GM19372 (cell line): ENCODE data around the gene AARS2.
"Not testable (repeated sequence)": the region's sequence is repeated elsewhere in the genome, so short reads cannot be mapped to it uniquely, and the experiment has no call there.

Experiments
- ATAC-seq: cut with Tn5 transposase; IDR thresholded peaks from one replicate; pipeline ENCODE4 v1.9.1; 2021; ENCODE audit warnings: mild to moderate bottlenecking, low read depth, moderate library complexity; ENCODE audit not compliant: unreplicated experiment

The AARS2 gene

DNA sequence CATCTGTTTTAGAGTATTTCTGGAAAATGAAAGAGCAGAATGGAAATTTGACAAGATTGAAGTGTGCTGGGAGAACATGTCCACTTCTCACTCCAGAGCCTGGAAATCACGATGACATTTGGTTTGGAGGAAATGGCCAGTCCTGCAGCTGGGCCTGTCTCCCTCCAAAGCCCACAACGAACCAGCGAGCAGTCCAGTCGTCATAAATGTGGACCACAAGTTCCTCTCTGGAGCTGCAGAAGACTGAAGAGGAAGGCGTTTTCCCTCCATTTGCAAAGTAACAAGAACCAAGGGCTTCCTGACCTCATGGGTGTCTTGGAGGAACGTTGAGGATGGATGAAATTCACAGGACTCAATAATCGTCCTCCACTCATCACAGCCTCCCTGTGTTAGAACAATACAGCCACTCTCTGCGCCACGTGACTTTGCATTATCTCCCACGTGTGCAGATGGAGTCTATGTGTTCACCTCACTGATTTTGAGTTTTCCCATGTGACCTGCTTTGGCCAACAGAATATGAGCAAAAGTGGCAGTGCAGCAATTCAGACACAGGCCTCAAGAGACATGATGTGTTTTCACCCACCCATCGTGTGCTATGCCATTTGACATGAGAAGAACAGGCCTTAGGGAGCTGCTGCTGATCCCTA lies 20.2 kb upstream of the AARS2 start:
- no peak for ATAC-seq

DNA sequence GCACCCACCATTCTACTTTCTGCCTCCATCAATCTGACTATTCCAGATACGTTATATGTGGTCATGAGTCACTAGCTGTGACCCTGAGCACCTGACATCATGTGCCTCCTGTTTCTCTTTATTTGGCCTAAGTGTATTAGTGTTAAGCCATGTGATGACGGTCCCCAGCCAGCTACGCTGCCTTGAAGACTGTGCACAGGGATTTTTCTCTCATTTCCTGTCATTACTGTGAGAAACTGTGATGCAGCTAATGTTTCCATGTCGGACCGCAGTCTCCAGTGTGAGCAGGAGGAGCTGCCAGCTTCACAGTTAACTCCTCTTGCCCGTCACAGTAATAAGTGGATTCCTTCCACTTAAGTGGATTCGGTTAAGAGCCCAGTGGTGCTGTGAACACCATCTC lies 19.4 kb upstream of the AARS2 start:
- no peak for ATAC-seq

DNA sequence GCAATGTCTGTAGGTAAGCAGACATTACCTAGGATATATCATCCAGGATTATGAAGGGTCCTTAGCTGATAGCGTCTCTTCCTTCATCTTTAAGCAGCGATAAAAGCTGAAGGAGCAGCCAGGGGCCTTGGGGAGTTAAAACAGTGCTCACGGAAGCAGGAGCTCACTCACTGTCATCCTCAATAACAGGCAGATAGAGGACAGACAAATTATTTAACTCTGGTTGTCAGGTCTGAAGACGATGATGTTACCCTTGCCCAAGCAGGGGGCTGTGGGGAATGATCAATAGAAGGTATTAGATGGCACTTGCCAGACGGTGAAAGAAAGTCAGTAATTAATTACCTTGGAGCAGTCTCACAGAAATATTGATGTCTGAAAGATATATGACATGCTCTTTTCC lies 16.7 kb upstream of the AARS2 start:
- ATAC-seq: no peak

DNA sequence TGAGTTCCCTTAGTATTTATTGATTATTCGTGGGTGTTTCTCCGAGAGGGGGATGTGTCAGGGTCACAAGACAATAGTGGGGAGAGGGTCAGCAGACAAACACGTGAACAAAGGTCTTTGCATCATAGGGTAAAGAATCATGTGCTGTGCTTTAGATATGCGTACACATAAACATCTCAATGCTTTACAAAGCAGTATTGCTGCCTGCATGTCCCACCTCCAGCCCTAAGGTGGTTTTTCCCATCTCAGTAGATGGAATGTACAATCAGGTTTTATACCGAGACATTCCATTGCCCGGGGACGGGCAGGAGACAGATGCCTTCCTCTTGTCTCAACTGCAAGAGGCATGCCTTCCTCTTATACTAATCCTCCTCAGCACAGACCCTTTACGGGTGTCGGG lies 15.1 kb upstream of the AARS2 start:
- ATAC-seq: not testable (repeated sequence)

DNA sequence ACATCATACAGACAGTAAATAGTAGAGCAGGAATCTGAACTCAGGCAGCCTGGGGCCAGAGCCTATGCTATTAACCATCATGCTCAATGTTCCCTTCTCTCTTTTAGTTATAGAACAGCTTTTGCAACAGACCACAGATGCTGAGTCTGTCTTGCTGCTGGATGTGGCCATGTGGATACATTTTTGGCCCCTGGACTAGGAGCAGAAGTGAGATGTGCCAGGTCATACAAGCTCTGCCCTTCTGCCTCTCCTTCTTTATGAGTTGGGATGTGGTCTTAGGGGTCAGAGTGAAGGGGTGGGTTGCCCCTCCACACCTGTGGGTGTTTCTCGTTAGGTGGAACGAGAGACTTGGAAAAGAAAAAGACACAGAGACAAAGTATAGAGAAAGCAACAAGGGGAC lies 14.6 kb upstream of the AARS2 start:
- ATAC-seq: no peak

DNA sequence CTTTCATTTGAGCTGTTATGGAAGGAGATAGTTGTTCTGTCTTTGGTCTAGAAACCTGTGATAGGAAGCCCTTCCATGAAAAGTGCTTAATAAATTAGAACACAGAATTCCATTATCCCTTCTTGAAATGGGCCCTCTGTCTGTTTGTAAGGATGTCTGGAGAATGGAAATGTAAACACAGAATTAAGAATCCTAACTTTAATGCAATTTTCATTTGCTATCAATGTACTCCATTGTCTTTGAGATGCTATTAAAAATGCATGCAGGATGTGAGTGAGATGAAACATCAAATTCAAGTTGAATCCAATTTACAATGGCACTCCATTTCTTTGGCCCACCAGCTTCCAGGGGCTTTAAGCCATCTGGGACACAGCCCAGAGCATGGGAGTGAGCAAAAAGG lies 13.9 kb upstream of the AARS2 start:
- ATAC-seq: no peak

DNA sequence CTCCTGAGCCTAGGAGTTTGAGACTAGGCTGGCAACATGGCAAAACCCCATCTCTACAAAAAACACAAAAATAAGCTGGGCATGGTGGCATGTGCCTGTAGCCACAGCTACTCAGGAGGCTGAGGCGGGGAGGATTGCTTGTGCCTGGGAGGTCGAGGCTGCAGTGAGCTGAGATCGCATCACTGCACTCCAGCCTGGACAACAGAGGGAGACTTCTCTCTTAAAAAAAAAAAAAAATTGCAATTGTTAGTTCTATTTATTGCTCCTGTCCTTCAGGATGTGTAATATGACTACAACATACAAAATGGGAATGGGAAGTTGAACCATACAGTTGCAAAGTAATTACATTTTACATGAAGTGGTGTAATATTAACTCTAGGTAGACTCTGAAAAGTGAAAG lies 8.1 kb upstream of the AARS2 start:
- no peak for ATAC-seq

DNA sequence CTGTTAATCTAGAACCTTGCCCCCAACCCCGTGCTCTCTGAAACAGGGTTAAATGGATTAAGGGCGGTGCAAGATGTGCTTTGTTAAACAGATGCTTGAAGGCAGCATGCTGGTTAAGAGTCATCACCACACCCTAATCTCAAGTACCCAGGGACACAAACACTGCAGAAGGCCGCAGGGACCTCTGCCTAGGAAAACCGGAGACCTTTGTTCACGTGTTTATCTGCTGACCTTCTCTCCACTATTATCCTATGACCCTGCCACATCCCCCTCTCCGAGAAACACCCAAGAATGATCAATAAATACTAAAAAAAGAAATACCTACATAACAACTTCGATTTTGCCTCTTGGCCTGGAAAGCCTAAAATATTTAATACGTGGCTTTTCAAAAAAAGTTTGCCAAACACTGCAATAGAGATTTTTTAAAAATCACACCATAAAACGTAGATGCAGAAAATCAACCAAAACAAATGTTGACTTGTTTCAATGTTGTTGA lies 4.0 kb upstream of the AARS2 start:
- ATAC-seq: not testable (repeated sequence)

DNA sequence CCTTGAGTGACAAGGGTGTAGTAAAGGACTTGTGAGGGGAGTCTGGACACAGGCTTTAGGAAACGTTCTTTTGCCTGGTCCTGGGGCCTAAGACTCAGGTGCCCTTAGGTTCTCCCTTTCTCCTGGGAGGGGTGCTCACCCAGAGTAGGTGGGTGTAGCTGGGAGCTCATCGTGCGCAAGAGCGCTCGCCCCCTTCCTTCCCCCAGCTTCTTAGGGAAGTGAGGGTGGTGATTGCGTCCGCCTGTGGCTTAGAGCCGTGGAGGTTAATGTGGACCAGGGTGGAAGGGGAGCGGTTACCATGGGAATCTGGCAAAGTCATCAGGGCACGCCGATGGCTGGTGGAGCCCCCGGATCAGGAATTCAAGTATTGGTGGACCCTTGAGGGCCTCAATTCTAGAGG lies 3.3 kb upstream of the AARS2 start:
- ATAC-seq: no peak

DNA sequence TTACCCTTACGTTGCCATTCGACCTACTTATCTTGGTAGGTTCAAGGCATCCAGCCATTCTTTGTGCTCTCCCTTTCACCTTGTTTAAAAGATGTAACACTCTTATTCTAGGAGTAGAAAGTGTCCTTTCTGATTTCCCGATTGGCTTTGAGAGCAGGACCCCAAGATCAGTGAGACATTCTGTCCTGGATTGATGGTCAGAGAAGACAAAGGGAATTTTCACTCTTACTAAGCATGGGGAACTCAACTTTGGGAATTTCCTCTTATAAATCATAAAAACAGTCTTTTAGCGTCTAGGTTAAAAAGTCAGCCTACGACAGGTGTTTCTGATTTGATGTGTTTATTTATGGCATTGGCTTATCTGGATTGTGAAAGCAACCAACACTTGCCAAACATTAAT lies 2.8 kb upstream of the AARS2 start:
- ATAC-seq: no peak

DNA sequence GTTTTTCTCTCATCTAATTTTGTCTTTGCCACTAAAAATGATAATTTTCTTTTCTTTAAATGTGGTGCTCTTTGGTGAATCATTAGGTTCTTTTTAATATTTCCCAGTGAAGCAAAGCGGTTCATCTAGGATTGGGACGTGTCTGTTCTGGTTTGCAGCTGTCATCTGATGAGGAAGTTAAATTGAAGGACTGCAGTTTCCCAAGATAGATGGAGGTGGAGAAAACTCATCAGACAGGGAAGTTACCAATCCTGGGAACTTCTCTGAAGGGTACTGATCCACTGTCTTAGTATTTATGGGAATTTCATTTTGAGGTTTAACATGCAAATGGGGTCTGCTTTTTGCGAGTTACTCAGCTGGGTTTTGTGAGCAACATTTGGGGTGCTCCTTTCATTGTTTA lies 2.4 kb upstream of the AARS2 start:
- no peak for ATAC-seq

DNA sequence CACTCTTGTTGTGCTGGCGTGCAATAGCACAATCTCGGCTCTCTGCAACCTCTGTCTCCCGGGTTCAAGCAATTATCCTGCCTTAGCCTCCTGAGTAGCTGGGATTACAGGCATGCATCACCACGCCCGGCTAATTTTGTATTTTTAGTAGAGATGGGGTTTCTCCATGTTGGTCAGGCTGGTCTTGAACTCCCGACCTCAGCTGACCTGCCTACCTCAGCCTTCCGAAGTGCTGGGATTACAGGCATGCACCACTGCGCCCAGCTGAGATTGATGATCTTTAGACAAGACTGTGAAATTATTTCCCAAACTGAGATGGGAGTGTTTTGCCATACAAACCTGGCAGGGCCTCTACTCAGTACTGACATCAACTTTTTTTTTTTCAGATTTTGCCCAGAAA lies 1.5 kb upstream of the AARS2 start:
- not testable (repeated sequence) for ATAC-seq

DNA sequence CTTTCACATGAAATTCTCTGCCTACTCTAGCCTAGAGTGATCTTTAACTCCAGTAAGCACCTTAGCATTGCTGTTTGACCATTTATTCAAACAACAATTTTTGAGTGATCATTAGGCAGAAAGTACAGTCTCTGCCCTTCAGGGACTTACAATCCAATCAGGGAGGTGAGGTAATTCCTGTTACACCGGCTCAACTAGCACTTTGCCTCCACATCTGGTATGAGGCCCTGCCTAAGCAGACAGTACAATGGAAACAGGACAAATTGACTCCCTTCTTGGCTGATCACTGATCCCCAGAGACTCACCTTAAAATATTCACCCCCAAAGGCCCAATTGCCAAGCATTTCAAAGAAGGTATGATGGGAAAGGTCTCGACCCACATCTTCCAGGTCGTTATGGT lies 1.4 kb downstream of the AARS2 start:
- no peak for ATAC-seq

DNA sequence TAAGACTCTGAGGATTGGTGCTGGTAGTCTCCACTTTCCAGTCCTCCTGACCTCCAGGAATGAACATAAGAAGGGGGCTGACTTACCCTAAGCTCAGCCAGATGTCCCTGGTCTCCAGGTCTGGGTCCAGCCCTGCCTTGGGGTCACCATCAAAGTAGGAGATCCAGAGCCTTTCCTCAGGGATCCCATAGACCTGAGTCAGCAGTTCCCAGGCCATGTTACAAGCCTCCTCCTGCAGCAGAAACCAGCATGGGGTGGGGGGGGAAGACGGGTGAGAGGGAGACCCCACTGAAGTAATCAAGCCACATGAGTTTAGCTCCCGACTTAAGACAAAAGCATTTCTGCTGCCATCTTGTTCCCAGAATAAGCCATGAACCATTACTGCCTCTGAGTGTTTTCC lies 1.8 kb downstream of the AARS2 start:
- no peak for ATAC-seq

DNA sequence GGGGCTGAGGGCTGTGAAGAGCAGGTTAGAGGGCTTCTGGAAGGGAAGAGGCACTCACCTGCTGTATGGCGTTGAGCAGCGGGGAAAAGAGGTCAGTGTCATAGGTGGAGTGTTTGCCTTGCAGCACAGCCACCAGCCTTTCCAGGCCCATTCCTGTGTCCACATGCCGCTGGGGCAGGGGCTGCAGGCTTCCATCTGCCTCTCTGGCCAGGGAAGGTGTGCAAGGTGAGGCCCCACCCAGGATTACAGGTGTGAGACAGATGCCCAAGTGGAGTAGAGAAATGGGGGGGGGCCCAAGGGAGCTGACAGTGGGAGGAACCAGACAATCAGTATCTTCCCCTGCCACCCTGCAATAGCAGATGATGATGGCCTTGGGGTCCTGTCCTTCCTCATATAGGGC lies 2.9 kb downstream of the AARS2 start:
- ATAC-seq: no peak

DNA sequence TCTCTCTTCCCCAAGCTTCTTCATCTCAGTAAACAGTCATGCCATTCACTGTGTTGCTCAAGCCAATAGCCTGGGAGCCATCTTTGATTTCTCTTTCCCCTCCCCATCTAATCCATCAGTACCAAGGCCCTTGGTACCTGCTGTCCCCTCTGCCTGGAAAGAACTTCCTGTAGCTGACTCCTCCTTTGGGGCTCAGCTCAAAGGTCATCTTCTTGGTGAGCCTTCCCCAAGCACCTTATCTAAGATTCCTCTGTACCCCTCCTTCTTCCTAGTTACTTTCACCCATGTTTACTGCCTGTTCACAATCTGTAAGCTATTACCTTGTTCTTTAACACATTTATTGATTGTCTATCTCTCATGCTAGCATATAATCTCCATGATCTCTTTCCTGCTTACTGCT lies 3.5 kb downstream of the AARS2 start:
- ATAC-seq: no peak

DNA sequence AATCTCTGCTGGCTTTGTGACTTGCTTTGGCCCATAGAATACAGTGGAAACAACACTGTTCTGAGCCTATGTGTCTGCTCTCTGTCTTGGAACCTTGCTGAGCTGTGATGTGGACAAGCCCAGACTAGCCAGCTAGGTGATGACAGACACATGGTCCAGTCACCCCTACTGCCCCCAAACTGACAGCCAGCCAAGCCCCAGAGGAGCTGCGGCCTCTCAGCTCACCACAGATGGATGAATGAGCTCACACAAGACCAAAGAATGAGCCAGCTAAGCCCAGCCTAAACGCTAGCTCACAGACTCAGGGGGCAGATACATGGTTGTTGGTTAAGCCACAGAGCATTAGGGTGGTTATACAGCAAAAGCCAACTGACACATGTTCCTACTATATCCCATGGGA lies 4.1 kb downstream of the AARS2 start:
- no peak for ATAC-seq

DNA sequence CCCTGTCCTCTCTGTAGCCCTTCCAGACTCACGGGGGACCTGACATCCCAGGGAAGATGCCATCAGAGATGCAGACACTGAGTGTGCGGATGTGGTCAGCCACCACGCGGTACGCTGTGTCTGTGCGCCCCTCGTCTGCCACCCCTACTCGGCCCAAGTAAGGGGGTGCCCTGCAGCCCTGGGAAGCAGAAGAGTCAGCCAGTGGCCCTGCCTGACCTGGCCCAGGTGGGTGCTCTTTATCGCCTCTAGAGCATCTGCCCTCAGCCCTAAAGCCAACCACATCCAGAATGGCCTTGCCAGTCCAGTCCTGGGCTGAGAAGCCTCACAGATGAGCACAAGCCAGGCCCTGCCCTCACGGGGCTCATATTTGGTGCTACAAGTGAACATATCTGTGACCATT lies 5.9 kb downstream of the AARS2 start:
- no peak for ATAC-seq

DNA sequence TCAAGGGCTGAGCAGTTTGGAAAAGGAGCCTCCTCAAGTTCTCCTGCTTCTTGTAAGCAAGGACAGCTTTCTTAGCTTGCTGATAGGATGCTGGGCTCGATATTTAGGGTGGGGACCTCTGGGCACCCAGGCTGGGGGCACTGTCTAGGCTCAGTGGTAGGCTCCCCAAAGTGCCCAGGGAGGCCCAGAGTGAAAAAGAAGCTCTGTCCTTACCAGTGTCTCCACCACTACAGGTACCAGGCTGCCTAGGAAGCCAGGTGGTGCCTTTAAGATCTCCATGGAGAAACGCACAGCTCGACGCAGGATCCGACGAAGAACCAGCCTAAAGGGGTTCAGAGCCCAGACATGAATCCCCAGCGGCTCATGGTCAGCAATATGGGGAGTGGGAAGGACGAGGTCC lies 6.4 kb downstream of the AARS2 start:
- no peak for ATAC-seq

DNA sequence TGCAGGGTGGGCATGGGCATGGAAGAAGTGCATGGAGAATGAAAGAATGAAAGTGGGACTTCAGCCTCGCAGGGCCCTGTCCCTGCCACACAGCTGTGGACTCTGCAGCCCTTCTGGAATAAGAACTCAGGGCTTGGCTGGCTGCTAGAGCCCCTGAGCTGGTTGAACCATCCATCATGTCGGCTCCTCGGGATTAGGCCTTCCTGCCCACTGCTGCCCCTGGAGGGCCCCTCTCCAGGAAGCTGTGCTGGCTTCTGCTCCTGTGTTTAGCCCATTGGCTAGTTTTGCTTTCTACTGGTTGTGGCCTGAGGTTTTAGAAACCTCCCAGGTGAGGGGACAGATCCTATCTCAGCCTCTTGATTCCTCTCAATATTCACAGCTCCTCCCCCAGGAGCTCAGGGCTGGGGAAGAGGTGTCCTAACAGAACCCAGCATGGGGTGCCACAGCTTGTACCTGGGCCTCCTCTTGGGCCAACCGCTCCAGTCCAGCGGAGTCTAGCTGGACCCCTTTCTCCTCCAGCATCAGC lies 7.9 kb downstream of the AARS2 start:
- ATAC-seq: no peak

DNA sequence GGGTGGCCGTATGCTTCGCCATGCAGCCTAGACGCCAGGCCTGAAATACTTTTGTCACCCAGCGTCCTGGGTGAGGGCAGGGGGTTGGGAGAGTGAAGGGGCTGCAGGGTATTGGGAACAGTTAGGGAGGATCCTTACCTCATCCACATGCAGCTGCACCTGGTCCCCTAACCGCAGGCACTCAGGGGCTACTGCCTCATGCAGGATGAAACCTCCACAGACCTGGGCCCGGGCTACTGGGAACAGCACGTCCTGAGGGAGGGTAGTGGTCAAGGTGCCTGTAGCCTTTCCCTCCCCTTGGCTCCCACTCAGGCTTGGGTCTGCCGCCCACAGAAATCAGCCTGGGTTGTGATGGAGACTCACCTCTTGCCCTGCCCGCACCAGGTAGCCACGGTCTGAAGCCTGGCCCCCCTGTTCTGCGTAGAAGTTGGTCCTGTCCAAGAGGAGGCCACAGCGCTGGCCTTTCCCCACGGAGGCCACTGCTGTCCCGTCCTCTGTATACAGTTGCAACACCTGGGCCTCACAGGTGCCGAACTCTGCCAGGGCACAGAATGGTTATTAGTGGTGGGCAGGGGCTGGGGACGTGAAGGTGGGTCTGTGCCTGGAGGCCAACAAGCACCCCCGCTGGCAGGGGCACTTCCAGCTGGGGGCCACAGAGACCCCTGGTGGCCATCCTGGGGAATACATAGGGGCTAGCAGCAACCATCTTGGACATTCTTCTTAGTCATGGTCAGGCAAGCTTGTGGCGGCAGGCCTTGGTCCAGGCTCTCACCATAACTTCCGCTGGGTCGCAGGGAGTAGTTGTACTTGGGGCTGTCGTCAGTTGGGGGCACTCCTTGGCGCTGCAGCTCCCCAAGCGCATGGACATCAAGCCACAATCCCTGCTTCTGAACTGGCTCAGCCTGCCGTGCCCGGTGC lies 8.6 kb downstream of the AARS2 start:
- no peak for ATAC-seq

DNA sequence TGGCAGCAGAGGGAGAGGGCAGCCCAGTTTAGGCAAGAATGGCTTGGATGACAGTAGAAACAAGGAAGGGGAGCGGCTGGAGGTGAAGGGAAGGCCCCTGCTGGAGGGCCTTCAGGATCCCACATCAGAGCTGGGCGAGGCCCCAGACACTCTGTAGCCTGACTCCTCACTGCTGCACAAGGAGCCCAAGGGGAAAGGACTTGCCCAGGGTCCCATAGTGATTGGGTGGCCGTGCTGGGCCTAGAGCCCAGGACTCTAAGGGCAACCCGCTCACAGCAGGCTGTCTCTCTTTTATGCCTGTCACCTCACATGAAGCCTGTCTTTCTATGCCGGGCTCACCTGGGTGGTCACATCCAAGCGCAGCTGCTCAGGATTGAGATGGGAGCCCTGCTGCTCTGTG lies 9.3 kb downstream of the AARS2 start:
- ATAC-seq: no peak
